Right renal cortex interstitium (tissue), 3 donors: Measurements from ENCODE around the gene PRDM16. TPM values are rescaled to one million over a fixed set of nuclear protein-coding genes. Genes with fewer than 3 reads are reported as not detected.

Experiments
- DNase-seq, 3 donors: peaks; one replicate each; pipeline ENCODE4 v3.0.0-alpha.2; 2013; ENCODE audit warnings: low read depth in 3 of 3, low spot score in 2 of 3
- polyA plus RNA-seq, 3 donors: library from polyadenylated mRNA; unstranded; fragments of 120-200 nt; gene quantifications; one replicate each; pipeline ENCODE4 v1.2.1, GENCODE V29; 2013; ENCODE audit not compliant: insufficient read length in 3 of 3

Gene PRDM16
- polyA plus RNA-seq, 3 donors: 4.8 to 6.6 (median 6.4) TPM

- DNase-seq: no peak
These were observed 383.8 kb downstream of the PRDM16 start for GRCh38 chr1:3452866-3453175.

GRCh38 chr1:3453203-3453761 is 384.3 kb downstream of the PRDM16 start:
- no peak for DNase-seq

GRCh38 chr1:3453891-3454810 is 385.1 kb downstream of the PRDM16 start, which contains the start of gene ARHGEF16:
TSS of gene ARHGEF16 (plus strand) at chr1:3454665. CDS start at chr1:3463085, 8,420 bp downstream.
- DNase-seq: no peak

- DNase-seq: no peak
These were observed 386.0 kb downstream of the PRDM16 start for GRCh38 chr1:3454811-3455618.

- DNase-seq: no peak
These were observed 386.9 kb downstream of the PRDM16 start for GRCh38 chr1:3455670-3456448.

- no peak for DNase-seq
These were observed 387.5 kb downstream of the PRDM16 start for GRCh38 chr1:3456449-3456963.

- no peak for DNase-seq
These were observed 388.2 kb downstream of the PRDM16 start for GRCh38 chr1:3456964-3457909.

GRCh38 chr1:3457910-3458883 is 389.2 kb downstream of the PRDM16 start:
- DNase-seq: no peak

- DNase-seq: no peak
These were observed 390.3 kb downstream of the PRDM16 start for GRCh38 chr1:3459051-3459908.

GRCh38 chr1:3459940-3460671 is 391.1 kb downstream of the PRDM16 start:
- DNase-seq: no peak

- no peak for DNase-seq
These were observed 391.7 kb downstream of the PRDM16 start for GRCh38 chr1:3460672-3461131.

GRCh38 chr1:3461238-3461933 is 392.4 kb downstream of the PRDM16 start:
- DNase-seq: no peak

- DNase-seq: no peak
These were observed 392.9 kb downstream of the PRDM16 start for GRCh38 chr1:3461934-3462275.

GRCh38 chr1:3462356-3463012 is 393.5 kb downstream of the PRDM16 start:
- no peak for DNase-seq

GRCh38 chr1:3463013-3463385 is 394.0 kb downstream of the PRDM16 start:
- no peak for DNase-seq
